ENCODE data around the gene HOXA11.

HOXA11 gene

GRCh38 chr7:27192546-27193334 lies 7.7 kb upstream of the HOXA11 start:
- Histone ChIP-seq H3K36me3 (ENCODE audit: control insufficient read depth, insufficient read depth, low read length) (no peaks in the 10 kb centered on the region), H3K27me3 (ENCODE audit: control insufficient read depth, insufficient read depth, low read length, poor library complexity, severe bottlenecking) (peaks cover 100% of the 10 kb centered on the region), H3K27ac (ENCODE audit: insufficient read depth, low read depth, low read length, poor library complexity, severe bottlenecking) (no peak overlapping the region), H3K4me1 (ENCODE audit: control insufficient read depth, insufficient read depth, low read length) (no peaks in the 10 kb centered on the region), H3K9me3 (ENCODE audit: control insufficient read depth, low read length) (no peaks in the 10 kb centered on the region), H3K4me3 (ENCODE audit: insufficient read depth, low read depth, low read length) (no peak overlapping the region)
- 3 to 4% methylated on average over 78 of the region's 78 CpGs for WGBS, 2 experiments

DNA sequence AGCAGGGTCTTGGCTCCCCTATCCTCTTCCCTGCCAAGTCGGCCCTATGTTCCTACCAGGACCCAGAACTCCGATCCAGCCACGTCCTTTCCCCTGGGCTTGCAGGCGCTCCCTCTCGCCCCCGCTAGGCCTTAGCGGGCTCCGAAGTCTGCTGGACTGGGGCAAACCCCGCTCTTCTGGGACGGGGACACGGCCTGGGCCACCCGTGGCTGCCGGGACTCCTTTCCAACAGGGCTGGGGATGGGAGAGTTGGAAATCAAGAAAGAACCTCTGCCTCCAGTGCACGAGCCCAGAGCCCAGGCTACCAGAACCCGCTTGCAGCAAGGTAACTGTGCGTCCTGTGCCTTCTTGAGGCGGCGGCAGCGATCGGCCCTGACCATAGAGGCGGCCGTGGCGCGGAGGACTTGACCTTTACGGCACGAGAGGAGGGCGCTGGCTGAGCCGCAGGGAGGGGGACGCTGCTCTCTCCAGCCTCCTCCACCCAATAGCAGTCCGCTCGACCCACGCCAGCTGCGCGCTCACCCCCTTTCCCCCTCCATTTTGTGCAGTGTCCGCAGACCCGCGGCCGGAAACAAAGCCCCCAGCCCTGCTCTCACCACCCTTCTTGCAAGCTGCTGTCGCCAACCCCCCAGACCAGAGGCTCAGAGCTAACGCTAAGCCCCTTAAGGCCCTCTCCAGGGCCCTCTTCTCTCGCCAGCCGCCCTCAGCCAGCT lies 7.0 kb upstream of the HOXA11 start:
- WGBS, 2 experiments: 3 to 4% methylated on average over 42 of the region's 42 CpGs
- Histone ChIP-seq H3K27ac (ENCODE audit: insufficient read depth, low read depth, low read length, poor library complexity, severe bottlenecking) (no peak overlapping the region), H3K4me3 (ENCODE audit: insufficient read depth, low read depth, low read length) (no peak overlapping the region), H3K9me3 (ENCODE audit: control insufficient read depth, low read length) (no peaks in the 10 kb centered on the region), H3K36me3 (ENCODE audit: control insufficient read depth, insufficient read depth, low read length) (no peaks in the 10 kb centered on the region), H3K4me1 (ENCODE audit: control insufficient read depth, insufficient read depth, low read length) (no peaks in the 10 kb centered on the region), H3K27me3 (ENCODE audit: control insufficient read depth, insufficient read depth, low read length, poor library complexity, severe bottlenecking) (peaks cover 100% of the 10 kb centered on the region)

DNA sequence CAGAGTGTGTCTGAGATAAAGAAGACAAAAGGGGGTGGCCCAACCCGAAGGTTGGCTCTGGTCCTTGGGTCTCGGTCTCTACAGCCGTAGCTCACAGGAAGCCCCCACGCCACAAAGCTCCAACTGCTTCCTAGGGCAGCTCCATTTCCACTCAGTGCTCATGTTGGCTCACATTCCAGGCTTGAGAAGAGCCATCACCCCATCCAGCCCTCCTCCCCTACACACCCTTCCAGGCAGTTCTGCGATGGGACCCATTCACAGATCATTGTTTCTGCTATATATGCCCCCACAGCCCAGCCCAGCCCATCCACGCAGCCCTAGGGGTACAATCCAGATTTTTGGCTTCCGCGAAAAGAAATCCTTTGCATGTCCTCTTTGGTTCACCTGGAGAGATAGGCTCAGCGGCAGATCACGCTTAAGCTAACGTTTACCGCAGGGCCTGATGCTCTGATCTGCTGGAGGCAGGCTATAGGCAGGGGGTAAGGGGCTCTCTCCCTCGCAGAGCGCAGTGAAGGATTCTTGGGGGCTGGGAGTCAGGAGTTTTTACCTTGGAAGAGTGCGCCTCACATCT lies 6.2 kb upstream of the HOXA11 start:
- no peaks in the 10 kb centered on the region for H3K4me1 ChIP-seq (ENCODE audit: control insufficient read depth, insufficient read depth, low read length)
- no peaks in the 10 kb centered on the region for H3K36me3 ChIP-seq (ENCODE audit: control insufficient read depth, insufficient read depth, low read length)
- H3K27ac ChIP-seq (ENCODE audit: insufficient read depth, low read depth, low read length, poor library complexity, severe bottlenecking): no peak overlapping the region
- 14 to 20% methylated on average over 15 of the region's 15 CpGs for WGBS, 2 experiments
- H3K27me3 ChIP-seq (ENCODE audit: control insufficient read depth, insufficient read depth, low read length, poor library complexity, severe bottlenecking): peaks cover 100% of the 10 kb centered on the region
- no peak overlapping the region for H3K4me3 ChIP-seq (ENCODE audit: insufficient read depth, low read depth, low read length)
- H3K9me3 ChIP-seq (ENCODE audit: control insufficient read depth, low read length): no peaks in the 10 kb centered on the region

DNA sequence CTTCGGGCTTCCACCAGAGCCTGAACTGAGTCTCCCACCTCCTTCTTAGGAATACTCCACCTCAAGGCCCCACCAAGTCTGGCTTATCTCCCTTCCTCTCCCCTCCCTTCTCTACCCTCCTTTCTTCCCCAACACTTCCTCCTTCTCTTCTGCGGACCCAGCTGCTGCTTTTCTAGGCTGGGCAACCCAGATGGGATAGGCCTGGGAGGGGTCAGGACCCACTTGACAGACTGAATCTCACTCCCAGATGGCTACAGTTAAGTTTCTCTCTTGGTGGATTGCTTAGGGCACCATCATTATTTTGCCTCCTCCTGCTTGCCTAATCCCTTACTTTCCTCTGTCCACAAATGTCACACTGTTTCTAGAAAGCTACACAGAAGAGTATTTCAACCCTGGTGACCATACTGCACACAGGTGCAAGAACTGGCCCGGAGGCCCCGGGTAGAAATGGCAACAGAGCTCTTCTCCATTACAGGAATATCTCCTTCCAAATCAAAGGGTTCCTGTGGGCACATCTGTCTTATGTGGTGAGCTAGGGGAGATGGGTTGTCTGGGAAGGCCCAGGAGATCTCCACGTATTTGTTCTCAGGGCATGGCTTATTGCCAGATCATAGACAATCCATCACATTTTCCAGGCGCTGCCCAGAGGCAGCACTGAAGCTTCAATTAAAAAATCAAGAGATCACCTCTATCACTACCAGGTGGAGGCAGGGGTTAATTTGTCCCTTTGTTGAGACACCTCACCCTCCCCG lies 5.1 kb upstream of the HOXA11 start:
- no peak overlapping the region for H3K27ac ChIP-seq (ENCODE audit: insufficient read depth, low read depth, low read length, poor library complexity, severe bottlenecking)
- H3K4me1 ChIP-seq (ENCODE audit: control insufficient read depth, insufficient read depth, low read length): no peaks in the 10 kb centered on the region
- WGBS, 2 experiments: 39 to 45% methylated on average over 7 of the region's 7 CpGs
- H3K4me3 ChIP-seq (ENCODE audit: insufficient read depth, low read depth, low read length): no peak overlapping the region
- H3K27me3 ChIP-seq (ENCODE audit: control insufficient read depth, insufficient read depth, low read length, poor library complexity, severe bottlenecking): peaks cover 100% of the 10 kb centered on the region
- no peaks in the 10 kb centered on the region for H3K9me3 ChIP-seq (ENCODE audit: control insufficient read depth, low read length)
- no peaks in the 10 kb centered on the region for H3K36me3 ChIP-seq (ENCODE audit: control insufficient read depth, insufficient read depth, low read length)

- Histone ChIP-seq H3K9me3 (ENCODE audit: control insufficient read depth, low read length) (no peaks in the 10 kb centered on the region), H3K27me3 (ENCODE audit: control insufficient read depth, insufficient read depth, low read length, poor library complexity, severe bottlenecking) (peaks cover 100% of the 10 kb centered on the region), H3K27ac (ENCODE audit: insufficient read depth, low read depth, low read length, poor library complexity, severe bottlenecking) (no peak overlapping the region), H3K4me1 (ENCODE audit: control insufficient read depth, insufficient read depth, low read length) (no peaks in the 10 kb centered on the region), H3K36me3 (ENCODE audit: control insufficient read depth, insufficient read depth, low read length) (no peaks in the 10 kb centered on the region), H3K4me3 (ENCODE audit: insufficient read depth, low read depth, low read length) (no peak overlapping the region)
- WGBS, 2 experiments: 5 to 6% methylated on average over 22 of the region's 22 CpGs
Measured at GRCh38 chr7:27189295-27189996, 4.4 kb upstream of the HOXA11 start.

GRCh38 chr7:27188386-27189294 lies 3.6 kb upstream of the HOXA11 start:
- 2 to 3% methylated on average over 49 of the region's 49 CpGs for WGBS, 2 experiments
- no peak overlapping the region for H3K27ac ChIP-seq (ENCODE audit: insufficient read depth, low read depth, low read length, poor library complexity, severe bottlenecking)
- H3K4me1 ChIP-seq (ENCODE audit: control insufficient read depth, insufficient read depth, low read length): no peaks in the 10 kb centered on the region
- peaks cover 100% of the 10 kb centered on the region for H3K27me3 ChIP-seq (ENCODE audit: control insufficient read depth, insufficient read depth, low read length, poor library complexity, severe bottlenecking)
- no peaks in the 10 kb centered on the region for H3K9me3 ChIP-seq (ENCODE audit: control insufficient read depth, low read length)
- no peak overlapping the region for H3K4me3 ChIP-seq (ENCODE audit: insufficient read depth, low read depth, low read length)
- H3K36me3 ChIP-seq (ENCODE audit: control insufficient read depth, insufficient read depth, low read length): no peaks in the 10 kb centered on the region

GRCh38 chr7:27187475-27188385 lies 2.7 kb upstream of the HOXA11 start:
- Histone ChIP-seq H3K27ac (ENCODE audit: insufficient read depth, low read depth, low read length, poor library complexity, severe bottlenecking) (no peak overlapping the region), H3K4me1 (ENCODE audit: control insufficient read depth, insufficient read depth, low read length) (no peaks in the 10 kb centered on the region), H3K36me3 (ENCODE audit: control insufficient read depth, insufficient read depth, low read length) (no peaks in the 10 kb centered on the region), H3K9me3 (ENCODE audit: control insufficient read depth, low read length) (no peaks in the 10 kb centered on the region), H3K27me3 (ENCODE audit: control insufficient read depth, insufficient read depth, low read length, poor library complexity, severe bottlenecking) (peaks cover 100% of the 10 kb centered on the region), H3K4me3 (ENCODE audit: insufficient read depth, low read depth, low read length) (no peak overlapping the region)
- WGBS, 2 experiments: 3 to 4% methylated on average over 46 of the region's 46 CpGs

GRCh38 chr7:27186668-27187474 lies 1.8 kb upstream of the HOXA11 start:
- Histone ChIP-seq H3K9me3 (ENCODE audit: control insufficient read depth, low read length) (no peaks in the 10 kb centered on the region), H3K36me3 (ENCODE audit: control insufficient read depth, insufficient read depth, low read length) (no peaks in the 10 kb centered on the region), H3K27ac (ENCODE audit: insufficient read depth, low read depth, low read length, poor library complexity, severe bottlenecking) (no peak overlapping the region), H3K4me3 (ENCODE audit: insufficient read depth, low read depth, low read length) (no peak overlapping the region), H3K4me1 (ENCODE audit: control insufficient read depth, insufficient read depth, low read length) (no peaks in the 10 kb centered on the region), H3K27me3 (ENCODE audit: control insufficient read depth, insufficient read depth, low read length, poor library complexity, severe bottlenecking) (peaks cover 100% of the 10 kb centered on the region)
- WGBS, 2 experiments: 18 to 32% methylated on average over 1 to 3 of the region's 4 CpGs
